Stimulated activated CD8-positive, alpha-beta memory T cell treated with anti-CD3 and anti-CD28 coated beads, Interleukin-15, amount 100 ng/mL, for 1 hour (primary cell): ENCODE data around the gene OLFM3.

Source experiments
- DNase-seq: peaks from one replicate; pipeline ENCODE4 v3.0.0-alpha.2; 2020; ENCODE audit warnings: low read depth

OLFM3 gene

DNA sequence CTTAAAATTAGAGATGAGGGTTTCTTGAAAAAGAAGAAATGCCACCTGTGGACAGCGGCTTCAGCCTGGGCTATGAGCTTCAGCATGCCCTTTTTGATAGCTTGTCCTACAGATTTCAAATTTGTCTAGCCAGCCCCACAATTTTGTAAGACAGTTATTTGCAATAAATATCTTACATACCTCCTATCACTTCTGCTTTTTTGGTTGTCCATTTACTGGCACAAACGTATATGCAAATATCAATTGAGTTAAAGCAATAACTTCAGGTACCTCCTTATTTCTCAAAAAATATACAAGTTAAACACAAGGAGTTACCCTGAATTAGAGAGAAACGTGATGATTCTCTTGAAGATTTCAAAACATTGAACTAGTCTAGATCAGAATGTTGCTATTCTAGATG lies 53.5 kb downstream of the OLFM3 start:
- DNase-seq, result no peak

DNA sequence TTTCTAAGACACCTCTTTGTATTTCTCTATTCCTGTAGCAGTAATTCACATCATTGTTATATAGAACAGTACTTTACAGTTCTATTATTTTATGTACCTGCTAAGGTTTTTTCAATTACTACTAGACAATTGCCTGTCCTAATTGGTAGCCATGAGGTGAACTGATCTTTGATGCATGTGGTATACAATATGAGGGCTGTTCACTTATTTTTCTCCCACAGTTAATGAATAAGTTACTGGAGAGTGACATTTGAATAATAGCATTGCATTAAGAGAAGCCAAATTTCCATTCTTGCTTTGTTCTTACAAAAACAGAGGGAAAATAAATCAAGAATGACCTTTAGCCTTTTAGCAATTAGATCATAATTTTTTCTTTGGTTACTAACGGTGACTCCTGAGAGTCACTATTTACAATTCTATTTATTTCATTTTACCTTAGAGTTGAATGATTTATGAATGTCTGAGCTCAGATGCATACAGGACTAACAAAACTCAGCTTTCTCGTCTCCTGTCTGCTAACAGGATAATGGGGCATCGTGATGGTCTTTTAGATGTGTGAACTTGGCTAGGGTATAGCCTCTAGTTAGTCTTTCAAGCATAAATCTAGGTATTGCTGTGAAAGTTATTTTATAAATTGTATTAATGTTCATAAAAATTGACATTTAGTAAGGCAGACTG lies 54.1 kb downstream of the OLFM3 start:
- DNase-seq, result no peak

DNA sequence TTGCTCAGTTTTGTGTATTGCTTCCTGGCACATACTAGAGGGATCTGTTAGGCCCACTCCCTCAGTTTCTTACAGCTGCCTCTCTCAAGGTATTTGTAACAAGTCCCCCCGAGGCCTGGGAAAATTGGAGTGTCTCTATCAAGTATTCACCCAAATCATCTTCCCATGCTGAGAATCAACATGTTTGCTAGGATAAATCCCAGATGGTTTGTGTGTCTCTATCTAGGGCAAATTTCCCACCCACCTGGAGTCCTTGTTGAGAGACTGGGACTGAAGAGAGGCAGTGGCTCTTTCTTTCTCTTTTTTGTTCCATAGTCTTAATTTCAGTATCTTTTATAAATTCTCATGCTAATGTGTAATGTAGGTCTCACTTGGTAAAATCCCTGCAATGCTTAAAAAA lies 58.0 kb downstream of the OLFM3 start:
- DNase-seq, result no peak

DNA sequence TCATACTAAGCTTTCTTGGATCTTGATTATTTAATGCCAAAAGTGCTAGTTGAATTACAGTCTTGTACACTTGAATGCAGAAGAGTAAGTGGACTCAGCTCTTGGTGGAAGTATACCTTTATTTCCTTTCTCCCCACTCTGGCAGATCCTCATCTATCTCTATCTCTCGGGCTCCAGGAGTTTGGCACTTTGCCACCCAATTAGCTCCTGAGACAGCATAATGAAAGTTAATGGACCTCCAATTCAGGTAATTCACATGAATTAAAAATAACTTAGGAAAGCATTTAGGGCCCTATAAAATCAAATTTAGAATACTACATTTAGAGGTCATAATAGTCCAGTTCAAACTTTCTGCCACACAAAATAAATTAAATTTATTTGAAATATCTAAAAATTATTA lies 67.4 kb downstream of the OLFM3 start:
- no peak for DNase-seq

DNA sequence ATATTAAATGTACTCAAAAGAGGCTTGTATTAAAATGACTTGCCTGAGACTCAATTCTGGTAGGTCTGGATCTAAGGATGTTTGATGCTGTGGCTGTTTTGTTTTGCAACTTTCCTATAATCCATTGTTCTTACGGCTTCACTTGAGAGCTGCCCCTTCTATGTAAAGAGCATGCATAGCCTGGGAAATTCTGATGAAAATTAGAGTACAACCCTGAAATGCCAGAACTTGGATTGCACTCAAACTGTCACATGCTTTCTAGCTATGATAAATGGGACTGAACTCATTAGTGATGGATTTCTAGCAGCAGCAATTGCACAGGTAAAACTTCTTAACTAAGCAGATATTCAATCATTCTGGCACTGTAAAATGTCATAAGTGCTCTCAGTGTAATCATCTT lies 67.9 kb downstream of the OLFM3 start:
- DNase-seq, result no peak

DNA sequence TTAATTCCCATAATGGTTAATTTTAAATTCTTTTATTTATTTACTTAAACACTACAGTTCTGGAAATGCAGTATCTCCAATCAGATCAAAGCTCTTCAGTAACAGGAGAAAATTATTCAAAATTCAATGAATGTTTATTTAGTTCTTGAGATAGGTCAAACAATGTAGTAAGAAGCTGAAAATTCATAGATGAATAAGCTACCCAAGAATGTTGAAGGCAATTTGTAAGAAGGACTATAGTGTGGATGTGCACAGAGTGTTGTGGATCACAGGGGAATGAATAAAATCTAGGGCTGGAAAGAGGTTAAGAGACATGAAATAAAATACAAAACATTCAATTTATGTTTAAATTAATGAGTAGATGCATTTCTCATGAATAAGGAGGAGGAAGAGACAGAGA lies 72.0 kb downstream of the OLFM3 start:
- DNase-seq, result no peak

DNA sequence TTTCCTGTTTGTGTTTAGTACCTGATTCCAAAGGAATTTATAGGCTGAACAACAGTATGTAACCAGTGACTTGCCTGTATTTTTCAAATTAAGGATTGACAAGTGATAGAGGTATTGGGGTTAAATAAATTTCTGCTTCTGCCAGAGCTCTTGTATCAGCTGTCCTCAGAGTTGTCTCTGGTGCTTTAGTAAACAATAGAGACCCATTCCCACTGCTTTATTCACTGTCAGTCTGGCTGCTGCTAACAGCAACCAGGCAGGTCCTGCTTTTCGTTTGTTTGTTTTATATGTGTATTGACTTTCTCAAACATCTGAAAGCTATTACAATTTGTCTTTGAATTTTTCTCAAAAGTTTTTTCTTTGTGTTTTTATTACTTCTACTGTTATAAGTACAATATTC lies 76.1 kb downstream of the OLFM3 start:
- DNase-seq, result no peak

DNA sequence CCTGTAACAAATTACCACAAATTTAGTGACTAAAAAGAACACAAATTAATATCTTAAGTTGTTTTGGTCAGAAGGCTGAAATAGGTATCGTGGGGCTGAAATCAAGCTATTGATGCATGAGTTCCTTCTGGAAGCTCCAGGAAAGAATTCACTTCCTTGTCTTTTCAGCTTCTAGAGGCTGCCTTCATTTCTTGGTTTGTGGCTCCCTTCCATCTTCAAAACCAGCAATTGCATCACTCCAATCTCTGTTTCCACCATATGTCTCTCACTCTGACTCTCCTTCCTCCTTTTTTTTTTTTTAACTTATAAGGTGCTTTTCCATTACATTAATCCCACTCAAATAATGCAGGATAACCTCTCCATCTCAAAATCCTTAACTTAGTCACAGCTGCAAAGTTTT lies 78.4 kb downstream of the OLFM3 start:
- no peak for DNase-seq

DNA sequence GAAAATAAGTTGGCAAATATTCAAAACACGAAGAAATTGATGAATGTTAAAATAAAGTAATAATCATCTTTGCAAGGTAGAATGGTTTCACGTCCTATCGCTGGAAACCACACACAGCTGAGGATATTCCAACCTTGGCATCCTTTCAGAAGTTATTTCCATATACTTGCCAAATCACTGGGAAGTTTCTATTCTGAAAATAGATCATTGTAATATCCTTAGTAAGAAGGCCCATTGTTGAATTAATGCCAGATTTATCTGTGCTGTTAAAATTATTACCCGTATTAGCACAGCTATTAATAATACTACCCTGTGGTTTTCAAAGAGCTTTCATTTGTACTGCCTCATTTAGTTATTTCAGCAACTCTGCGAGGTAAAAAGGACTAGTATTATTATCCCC lies 81.1 kb downstream of the OLFM3 start:
- no peak for DNase-seq

DNA sequence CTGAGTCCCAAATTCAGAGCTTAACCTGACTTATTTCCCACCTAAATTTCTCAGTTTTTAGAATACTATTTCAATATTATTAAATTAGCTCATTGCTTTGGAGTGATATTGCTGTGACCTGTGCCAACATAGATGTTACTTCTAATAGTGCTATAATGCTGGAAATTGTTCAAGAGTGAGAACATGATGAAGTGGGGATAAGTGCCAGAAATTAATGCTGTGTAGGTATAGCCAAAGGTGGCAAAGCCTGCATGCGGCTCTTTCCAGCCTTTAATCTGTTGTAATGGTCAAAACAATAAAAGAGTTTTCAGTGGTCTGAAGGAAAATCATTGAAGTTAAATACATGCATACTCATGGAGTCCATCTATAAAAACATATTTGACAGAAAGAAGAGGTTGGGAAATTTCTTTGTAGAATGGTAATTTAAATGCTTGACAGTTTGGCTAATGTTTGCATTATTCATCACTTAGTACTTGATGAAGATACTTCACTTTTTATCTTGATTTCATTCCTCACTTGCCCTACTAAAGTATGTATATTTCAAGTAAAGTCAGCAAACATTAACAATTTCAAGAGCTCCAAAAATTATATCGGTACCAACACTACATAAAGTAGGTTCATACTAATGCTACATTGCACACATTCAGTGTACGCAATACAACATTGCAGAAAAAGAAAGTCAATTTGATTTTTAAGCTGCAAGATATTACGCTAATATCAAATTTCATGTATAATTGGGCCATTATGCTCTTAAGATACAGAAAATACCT lies 82.1 kb downstream of the OLFM3 start:
- DNase-seq, result no peak

DNA sequence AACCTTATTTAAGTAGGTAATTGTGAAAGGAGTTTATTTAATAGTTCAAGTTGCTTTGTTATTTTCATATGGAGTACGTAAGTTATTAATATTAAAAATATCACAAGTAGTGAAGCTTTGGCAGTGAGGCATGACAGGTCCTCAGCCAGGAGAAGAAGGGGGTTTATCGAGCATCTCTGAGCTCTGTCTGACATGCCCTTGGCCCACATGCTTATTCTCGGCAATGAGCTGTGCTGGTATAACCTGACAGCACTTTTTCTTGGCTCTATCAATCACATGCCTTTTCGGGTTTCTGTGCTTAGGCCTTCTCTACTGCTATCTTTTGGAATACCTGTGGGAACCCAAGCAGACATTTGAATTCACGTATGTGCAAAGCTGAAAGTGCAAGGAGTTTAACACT lies 84.8 kb downstream of the OLFM3 start:
- no peak for DNase-seq

DNA sequence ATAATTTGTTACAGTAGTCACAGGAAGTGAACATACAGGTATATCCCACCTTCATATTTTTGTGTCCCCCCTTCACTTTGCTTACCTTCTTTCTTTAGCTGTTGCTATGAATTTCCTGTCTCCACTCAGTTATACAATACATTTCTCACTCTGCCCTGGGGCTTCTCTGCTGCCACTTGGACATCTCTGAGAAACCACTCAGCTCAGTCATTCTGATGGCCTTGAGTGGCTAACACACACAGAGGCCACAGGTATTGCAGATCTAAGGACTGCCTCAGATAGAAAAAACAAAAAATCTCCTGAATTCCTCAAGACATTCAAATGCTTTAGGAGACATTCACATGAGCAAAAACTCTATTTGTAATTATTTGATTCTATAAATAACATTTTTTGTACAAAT lies 87.7 kb downstream of the OLFM3 start:
- DNase-seq, result no peak

DNA sequence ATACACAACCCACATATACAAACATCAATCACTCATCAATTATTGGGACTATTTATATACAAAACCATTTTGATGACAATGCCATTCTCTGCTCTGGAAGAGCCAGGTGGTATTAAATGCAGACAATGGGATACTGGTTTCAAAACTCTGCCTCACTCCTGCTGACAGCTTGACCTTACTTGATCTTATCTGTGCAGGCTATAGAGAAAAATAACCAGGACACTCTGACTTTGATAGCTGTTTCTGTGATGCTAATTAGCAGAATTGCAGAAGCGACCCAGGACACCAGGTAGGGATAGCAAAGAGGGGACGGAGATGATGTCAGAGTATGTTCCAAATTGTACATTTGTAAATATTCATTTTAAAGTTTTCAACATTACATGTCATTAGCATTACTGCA lies 89.5 kb downstream of the OLFM3 start:
- no peak for DNase-seq

DNA sequence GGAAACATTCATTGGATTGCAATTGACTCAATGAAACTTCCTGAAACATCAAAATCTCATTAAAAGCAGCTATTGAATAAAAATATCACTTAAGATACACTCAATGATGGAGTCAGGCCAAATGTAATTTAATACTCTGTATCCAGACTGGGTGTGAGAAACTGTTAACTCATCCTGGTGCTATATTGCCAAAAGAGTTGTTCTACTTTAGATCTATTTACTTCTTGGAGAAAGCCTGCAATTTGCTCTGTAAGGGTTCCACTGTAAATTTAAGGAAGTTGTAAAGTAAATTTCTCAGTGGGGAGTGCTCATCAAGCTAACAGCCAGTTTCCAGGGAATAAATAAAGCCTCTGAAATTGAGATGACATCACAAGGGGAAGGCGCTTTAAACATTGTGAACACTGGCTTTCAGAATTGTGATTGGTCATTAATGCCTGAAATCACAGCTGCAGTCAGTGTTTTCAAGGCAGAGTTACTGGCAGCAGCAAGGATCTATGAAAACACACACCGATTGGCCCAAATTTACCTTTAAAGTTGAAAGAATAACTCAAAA lies 91.4 kb downstream of the OLFM3 start:
- no peak for DNase-seq

DNA sequence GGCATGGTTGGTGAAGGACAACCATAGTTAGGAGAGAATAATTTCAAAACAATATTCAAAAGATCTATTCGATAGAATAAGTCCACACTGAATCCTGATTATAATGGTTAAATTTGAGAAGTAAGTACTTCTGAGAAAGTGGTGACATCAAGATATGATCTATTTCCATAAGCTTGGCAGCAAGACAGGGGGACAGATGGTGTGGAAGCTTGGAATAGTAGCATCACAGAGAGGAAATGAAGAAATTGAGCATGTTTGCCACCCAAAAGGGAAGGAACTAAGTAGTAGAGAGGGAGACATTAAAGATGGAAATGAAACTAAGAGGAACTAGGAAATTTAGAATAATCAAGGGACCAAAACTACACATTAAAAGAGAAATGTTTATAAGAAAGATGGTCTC lies 94.5 kb downstream of the OLFM3 start:
- no peak for DNase-seq

DNA sequence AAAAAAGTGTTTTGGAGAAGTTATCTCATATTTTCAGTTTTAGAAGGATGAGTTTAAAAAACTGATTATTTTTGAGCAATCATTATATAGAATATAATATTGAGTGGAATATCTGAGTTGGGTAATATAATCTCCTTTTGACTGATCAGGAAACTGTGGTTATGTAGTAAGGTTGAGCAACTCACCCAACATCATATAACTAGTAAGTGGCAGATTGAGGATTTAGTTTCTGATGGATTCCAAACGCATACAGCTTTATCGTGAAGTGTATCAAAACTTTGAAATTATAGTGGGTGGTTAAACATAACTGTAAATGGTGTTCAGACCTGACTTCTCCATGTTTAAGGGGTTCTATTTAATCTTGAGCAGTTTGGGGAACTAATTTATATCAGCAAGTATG lies 98.6 kb downstream of the OLFM3 start:
- no peak for DNase-seq

DNA sequence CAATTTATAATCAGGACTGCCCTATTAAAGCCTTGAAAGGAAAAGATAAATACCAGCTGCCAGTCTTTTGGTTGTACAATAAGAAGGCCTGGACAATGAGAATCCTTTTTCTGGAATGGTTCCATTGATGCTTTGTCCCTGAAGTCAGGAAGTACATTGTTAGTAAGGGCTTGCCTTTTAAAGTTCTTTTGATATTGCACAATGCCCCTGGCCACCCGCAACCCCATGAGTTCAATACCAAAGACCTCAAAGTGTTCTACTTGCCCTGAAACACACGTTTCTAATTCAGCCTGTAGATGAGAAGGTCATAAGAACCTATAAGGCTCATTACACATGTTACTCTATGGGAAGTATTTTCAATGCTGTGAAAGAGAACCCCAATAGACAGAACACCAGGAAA lies 112.1 kb downstream of the OLFM3 start:
- no peak for DNase-seq

DNA sequence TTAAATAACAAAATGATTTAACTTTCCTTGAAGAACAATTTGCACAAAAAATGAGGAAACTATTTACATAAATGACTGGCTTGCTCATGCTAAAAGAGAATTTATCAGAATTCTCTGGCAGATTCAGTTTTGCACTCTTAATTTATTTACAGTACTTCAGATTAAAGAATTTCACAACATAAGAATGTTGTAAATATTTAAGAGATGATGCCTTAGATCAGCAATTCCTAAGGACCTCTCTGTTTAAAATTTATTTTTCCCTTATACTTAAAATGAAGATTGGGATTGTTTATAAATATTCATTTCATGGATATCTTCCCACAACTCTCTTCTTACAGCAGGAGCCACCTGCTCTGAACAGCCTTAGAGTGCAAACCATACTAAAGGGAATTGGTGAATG lies 120.8 kb downstream of the OLFM3 start:
- no peak for DNase-seq

DNA sequence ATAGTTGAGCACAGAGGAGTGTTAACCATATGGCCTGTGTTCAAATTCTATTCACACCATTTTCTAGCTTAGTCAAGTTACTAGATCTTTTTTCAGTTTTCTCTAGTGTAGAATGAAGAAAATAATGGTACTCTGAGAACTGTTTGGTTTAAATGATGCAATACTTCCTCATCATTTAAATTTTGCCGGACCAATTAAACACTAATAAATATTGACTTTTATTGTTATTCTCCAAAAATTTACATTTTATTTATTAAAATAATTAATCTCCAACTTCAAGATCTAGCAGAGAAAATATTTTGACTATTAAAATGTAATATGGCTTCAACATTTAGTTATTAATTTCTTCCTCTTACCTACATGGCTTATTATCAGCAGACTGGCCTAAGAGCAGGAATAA lies 123.1 kb downstream of the OLFM3 start:
- DNase-seq, result no peak

DNA sequence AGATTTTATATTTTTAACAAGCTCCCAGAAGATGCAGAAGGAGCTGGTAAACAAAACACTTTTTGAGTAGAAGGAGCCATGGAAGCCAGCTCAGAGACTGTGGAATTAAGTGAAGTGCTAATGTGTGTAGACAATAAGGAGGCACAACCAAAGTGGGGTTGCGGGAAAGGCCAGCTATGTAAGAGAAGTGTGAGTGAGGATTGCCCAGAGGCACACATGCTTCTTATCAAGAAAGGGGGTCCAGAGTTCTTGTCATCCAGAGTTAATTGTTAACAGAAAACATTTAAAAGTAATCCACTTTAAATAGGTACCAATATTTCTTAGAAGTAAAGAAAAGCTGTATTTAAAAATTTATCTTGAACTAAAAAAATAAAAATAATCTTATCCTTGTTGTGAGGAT lies 136.8 kb downstream of the OLFM3 start:
- DNase-seq, result no peak

DNA sequence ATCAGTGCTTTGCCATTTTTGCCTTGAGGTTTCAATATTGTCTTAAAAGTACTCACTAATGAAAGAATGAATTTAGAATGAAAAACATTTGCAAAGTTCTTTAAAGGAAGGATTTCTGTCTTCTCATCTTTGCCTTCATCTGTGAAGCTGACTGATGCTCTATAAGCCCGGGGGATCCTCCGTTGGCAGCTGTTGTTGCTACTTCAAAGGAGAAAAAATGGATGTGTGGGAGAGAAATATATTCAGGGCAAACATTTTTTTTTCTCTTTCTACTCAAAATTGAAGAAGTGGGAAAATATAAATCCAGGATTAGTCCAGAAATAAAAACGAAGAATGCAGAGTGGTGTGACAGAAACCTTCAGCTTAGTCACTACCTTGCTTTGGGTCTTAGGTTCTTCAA lies 142.5 kb downstream of the OLFM3 start:
- DNase-seq, result no peak

DNA sequence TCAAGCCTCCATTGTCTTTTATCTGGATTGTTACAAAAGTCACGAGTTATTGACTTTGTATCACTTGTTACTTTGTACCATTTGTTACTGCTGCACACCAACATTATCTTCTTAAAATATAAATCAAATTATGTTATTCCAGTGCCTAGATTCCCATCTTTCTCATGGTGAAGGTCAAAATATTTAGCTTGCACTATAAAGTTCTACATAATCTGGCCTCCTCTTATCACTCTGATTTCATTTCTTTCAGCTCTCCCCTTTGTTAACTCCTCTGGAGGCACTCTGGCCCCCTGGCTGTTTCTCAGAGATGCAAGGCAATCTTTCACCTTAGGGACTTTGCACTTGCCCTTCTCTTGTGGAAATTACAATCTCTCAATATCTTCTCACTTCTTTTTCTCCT lies 143.8 kb downstream of the OLFM3 start:
- DNase-seq, result no peak

DNA sequence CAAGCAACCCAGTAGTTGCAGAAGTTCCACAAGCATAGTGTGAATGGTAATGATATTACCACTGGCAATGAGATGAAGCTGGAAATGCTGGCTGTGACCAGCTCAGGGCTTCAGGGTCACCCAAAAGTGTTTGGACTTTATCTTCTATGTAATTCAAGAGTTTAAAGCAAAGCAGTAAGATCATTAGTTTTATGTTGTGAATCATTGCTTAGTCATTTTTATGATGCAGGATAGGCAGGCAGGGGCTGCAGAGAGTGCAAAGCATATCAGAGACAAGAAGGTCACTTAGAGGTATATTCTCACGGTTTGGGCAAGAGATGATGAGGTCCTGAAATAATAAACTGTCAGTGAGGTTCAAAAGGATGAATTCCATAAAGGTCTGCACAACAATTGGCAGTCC lies 147.4 kb downstream of the OLFM3 start:
- no peak for DNase-seq

DNA sequence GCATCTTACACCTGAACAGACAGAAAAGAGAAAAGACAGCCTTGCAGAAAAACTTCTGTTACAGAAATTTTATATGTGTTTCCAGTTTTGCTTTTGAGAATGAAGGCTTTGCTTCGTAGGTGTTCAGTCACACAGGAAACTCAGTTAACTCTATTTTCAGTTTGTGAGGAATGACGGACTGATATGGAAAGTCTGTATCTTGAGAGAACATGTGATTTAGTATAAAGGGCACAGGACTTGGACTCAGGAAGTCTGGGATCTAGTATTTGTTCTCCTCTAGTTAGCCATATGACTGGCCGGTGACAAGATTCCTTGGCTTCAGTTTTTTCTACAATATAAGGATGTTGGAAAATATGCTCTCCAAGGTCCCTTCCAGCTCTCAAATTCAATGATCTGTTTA lies 149.1 kb downstream of the OLFM3 start:
- DNase-seq, result no peak
